HEK293 (cell line): ENCODE results near the gene INPP5A.

Experiments
- CTCF ChIA-PET: fragments of 350-600 bp; formaldehyde crosslinking; extraction: SDS; loops from one replicate; lab custom pipeline; 2021; ENCODE audit warnings: antibody characterized with exemption; lab: Yijun Ruan, JAX
- POLR2A ChIA-PET: fragments of 300-600 bp; formaldehyde crosslinking; extraction: SDS; loops from one replicate; lab custom pipeline; 2020; ENCODE audit warnings: antibody characterized with exemption, inconsistent platforms; lab: Yijun Ruan, JAX
- H3K27ac ChIP-seq: fragments of 200-500 bp; sonication (Bioruptor generic); 2 replicates; pipeline ENCODE4 v1.5.1; 2014; ENCODE audit warnings: low read depth, low read length, control low read depth, inconsistent platforms; ENCODE audit errors: extremely low read depth
- H3K36me3 ChIP-seq, 2 experiments: fragments of 200-500 bp in 1 of 2; sonication (Bioruptor generic) in 1 of 2; 1 replicate in 1 of 2; 2 replicates in 1 of 2; pipeline ENCODE4 v1.5.1; 2014 to 2017; ENCODE audit warnings: inconsistent platforms in 2 of 2, low read length in 2 of 2; ENCODE audit not compliant: control insufficient read depth in 2 of 2, insufficient read depth in 1 of 2
- H3K4me1 ChIP-seq: fragments of 200-500 bp; sonication (Bioruptor generic); 2 replicates; pipeline ENCODE4 v1.5.1; 2014; ENCODE audit warnings: mild to moderate bottlenecking, low read length, inconsistent platforms; ENCODE audit not compliant: control insufficient read depth, insufficient read depth
- H3K4me3 ChIP-seq: 2 replicates; pipeline ENCODE4 v1.5.1; 2011; ENCODE audit warnings: low read depth, mild to moderate bottlenecking, control low read depth, low read length, moderate library complexity
- H3K9me3 ChIP-seq: fragments of 200-500 bp; sonication (Bioruptor generic); 2 replicates; pipeline ENCODE4 v1.5.1; 2014; ENCODE audit warnings: low read depth, low read length, inconsistent platforms; ENCODE audit not compliant: control insufficient read depth, insufficient read depth
- GLI2 ChIP-seq: fragments of 450-650 bp; formaldehyde crosslinking; IDR thresholded peaks from 2 replicates; pipeline ENCODE4; 2017; ENCODE audit warnings: missing biosample characterization, missing genetic modification characterization, low read depth, borderline replicate concordance
- SCRT2 ChIP-seq: fragments of 450-650 bp; formaldehyde crosslinking; IDR thresholded peaks from 2 replicates; pipeline ENCODE4 v1.5.1; 2016; ENCODE audit warnings: missing biosample characterization, missing genetic modification characterization
- ZBTB10 ChIP-seq: fragments of 450-650 bp; formaldehyde crosslinking; IDR thresholded peaks from 2 replicates; pipeline ENCODE4 v1.5.1; 2016; ENCODE audit warnings: missing biosample characterization, missing genetic modification characterization
- ZBTB44 ChIP-seq: fragments of 450-650 bp; IDR thresholded peaks from 2 replicates; pipeline ENCODE4 v1.5.1; 2018; ENCODE audit warnings: missing biosample characterization, mild to moderate bottlenecking, missing genetic modification characterization
- ZBTB8A ChIP-seq: fragments of 450-650 bp; formaldehyde crosslinking; IDR thresholded peaks from 2 replicates; pipeline ENCODE4 v1.5.1; 2016; ENCODE audit warnings: missing biosample characterization, missing genetic modification characterization
- ZFP69B ChIP-seq: fragments of 450-650 bp; formaldehyde crosslinking; IDR thresholded peaks from 2 replicates; pipeline ENCODE4 v1.5.1; 2016; ENCODE audit warnings: missing biosample characterization, missing genetic modification characterization
- ZIC2 ChIP-seq: fragments of 450-650 bp; formaldehyde crosslinking; IDR thresholded peaks from 2 replicates; pipeline ENCODE4 v1.5.1; 2016; ENCODE audit warnings: missing biosample characterization, missing genetic modification characterization
- ZNF174 ChIP-seq: fragments of 450-650 bp; formaldehyde crosslinking; IDR thresholded peaks from 2 replicates; pipeline ENCODE4 v1.5.0; 2017; ENCODE audit warnings: missing biosample characterization, mild to moderate bottlenecking, missing genetic modification characterization
- ZNF19 ChIP-seq: fragments of 450-650 bp; formaldehyde crosslinking; IDR thresholded peaks from 2 replicates; pipeline ENCODE4; 2016; ENCODE audit warnings: missing biosample characterization, missing genetic modification characterization, low read depth
- ZNF26 ChIP-seq: fragments of 450-650 bp; formaldehyde crosslinking; IDR thresholded peaks from 2 replicates; pipeline ENCODE4 v1.5.1; 2016; ENCODE audit warnings: missing biosample characterization, missing genetic modification characterization
- ZNF311 ChIP-seq: fragments of 450-650 bp; formaldehyde crosslinking; IDR thresholded peaks from 2 replicates; pipeline ENCODE4 v1.5.1; 2017; ENCODE audit warnings: missing biosample characterization, missing genetic modification characterization, borderline replicate concordance
- ZNF324 ChIP-seq: fragments of 450-650 bp; formaldehyde crosslinking; IDR thresholded peaks from 2 replicates; pipeline ENCODE4 v1.5.1; 2016; ENCODE audit warnings: missing biosample characterization, missing genetic modification characterization
- ZNF398 ChIP-seq: fragments of 450-650 bp; formaldehyde crosslinking; IDR thresholded peaks from 2 replicates; pipeline ENCODE4 v1.5.1; 2017; ENCODE audit warnings: missing biosample characterization, missing genetic modification characterization
- ZNF514 ChIP-seq: fragments of 450-650 bp; formaldehyde crosslinking; IDR thresholded peaks from 2 replicates; pipeline ENCODE4 v1.5.1; 2016; ENCODE audit warnings: missing biosample characterization, missing genetic modification characterization
- ZNF560 ChIP-seq: fragments of 450-650 bp; formaldehyde crosslinking; IDR thresholded peaks from 2 replicates; pipeline ENCODE4 v1.5.1; 2017; ENCODE audit warnings: missing biosample characterization, missing genetic modification characterization, borderline replicate concordance
- ZNF701 ChIP-seq: fragments of 450-650 bp; formaldehyde crosslinking; IDR thresholded peaks from 2 replicates; pipeline ENCODE4 v1.5.1; 2016; ENCODE audit warnings: missing biosample characterization, missing genetic modification characterization
- ZNF837 ChIP-seq: fragments of 450-650 bp; formaldehyde crosslinking; IDR thresholded peaks from 2 replicates; pipeline ENCODE4 v1.5.1; 2016; ENCODE audit warnings: missing biosample characterization, missing genetic modification characterization
- ZSCAN18 ChIP-seq: fragments of 450-650 bp; formaldehyde crosslinking; IDR thresholded peaks from 2 replicates; pipeline ENCODE4 v1.5.1; 2016; ENCODE audit warnings: missing biosample characterization, missing genetic modification characterization

INPP5A gene

GRCh38 chr10:132524443-132525285 lies 12.9 kb upstream of the INPP5A start:
- ChIA-PET POLR2A (no interaction called here), CTCF (no interaction called here)
- H3K9me3 ChIP-seq = no peaks in the 10 kb centered on the region
- TF ChIP-seq ZNF324 (no peak), ZNF174 (tag by site-specific recombination) (no peak), ZNF26 (no peak), ZSCAN18 (tag by site-specific recombination) (no peak), ZBTB10 (tag by site-specific recombination) (no peak), ZNF560 (no peak), ZIC2 (tag by site-specific recombination) (no peak), ZBTB8A (no peak), ZBTB44 (tag by site-specific recombination) (no peak), GLI2 (tag by site-specific recombination) (no peak), ZNF701 (tag by site-specific recombination) (no peak), ZNF398 (tag by site-specific recombination) (no peak), ZNF837 (tag by site-specific recombination) (no peak), ZFP69B (tag by site-specific recombination) (no peak), ZNF311 (tag by site-specific recombination) (no peak), ZNF19 (tag by site-specific recombination) (no peak), SCRT2 (tag by site-specific recombination) (no peak), ZNF514 (tag by site-specific recombination) (no peak)
- H3K36me3 ChIP-seq = no peaks in the 10 kb centered on the region
- no peak overlapping the region for H3K27ac ChIP-seq
- no peaks in the 10 kb centered on the region for H3K4me1 ChIP-seq
- no peak overlapping the region for H3K4me3 ChIP-seq
